Activated CD8-positive, alpha-beta T cell treated with anti-CD3 and anti-CD28 coated beads for 36 hours (primary cell): ENCODE results near the gene PCSK1N. TPM values are rescaled to one million over a fixed set of nuclear protein-coding genes. Genes with fewer than 3 reads are reported as not detected.

Experiments
- ATAC-seq: fragments of 200-7000 bp; cut with Tn5 transposase; one replicate; pipeline ENCODE4 v1.10.0; 2021; ENCODE audit warnings: mild to moderate bottlenecking, moderate library complexity
- CTCF ChIA-PET: fragments of 350-600 bp; sonication (Branson Sonifier 250); formaldehyde crosslinking; loops from one replicate; lab custom pipeline; 2021; ENCODE audit warnings: antibody characterized with exemption; lab: Charles Lee
- POLR2A ChIA-PET: fragments of 350-600 bp; sonication (Branson Sonifier 250); formaldehyde crosslinking; loops from one replicate; lab custom pipeline; 2021; ENCODE audit warnings: antibody characterized with exemption; lab: Charles Lee
- DNase-seq: peaks from one replicate; pipeline ENCODE4 v3.0.0-alpha.2; 2020
- H3K27ac Mint-ChIP-seq: one replicate; pipeline ENCODE4 v1.8.0; 2021; ENCODE audit warnings: mild to moderate bottlenecking, mixed read lengths
- H3K27me3 Mint-ChIP-seq: one replicate; pipeline ENCODE4 v1.8.0; 2021; ENCODE audit warnings: mixed read lengths
- H3K36me3 Mint-ChIP-seq: one replicate; pipeline ENCODE4 v1.8.0; 2021; ENCODE audit warnings: low read depth, mixed read lengths
- H3K4me1 Mint-ChIP-seq: one replicate; pipeline ENCODE4 v1.8.0; 2021; ENCODE audit warnings: low read depth, mixed read lengths
- H3K4me3 Mint-ChIP-seq: one replicate; pipeline ENCODE4 v1.8.0; 2021; ENCODE audit warnings: mild to moderate bottlenecking, moderate library complexity, mixed read lengths
- H3K9me3 Mint-ChIP-seq: one replicate; pipeline ENCODE4 v1.8.0; 2021; ENCODE audit warnings: mixed read lengths
- CTCF ChIP-seq: fragments of 200-600 bp; IDR thresholded peaks from one replicate; pipeline ENCODE4 v1.8.0; 2022; ENCODE audit warnings: antibody characterized with exemption, mild to moderate bottlenecking
- intact Hi-C: fragments of 100-400 bp; cut with micrococcal nuclease; formaldehyde crosslinking; loops from one replicate; pipeline ENCODE4 v1.10.0; 2022
- total RNA-seq, 2 experiments: library from RNA; stranded (reverse); gene quantifications; one replicate each; pipeline ENCODE4 v1.2.3, GENCODE V29; 2021

The PCSK1N gene
- total RNA-seq, 2 experiments from 2014 or later, result 1.1 to 1.4 TPM

- POLR2A ChIA-PET, result interaction anchor here (0.8 kb wide), 1 partner anchor 16 kb away, joined by 3 read pairs; no protein-coding TSS in a partner anchor
- TF ChIP-seq CTCF, result no peak
- DNase-seq (no peak), ATAC-seq (no peak)
- Mint-ChIP-seq H3K4me3 (no peak overlapping the region), H3K4me1 (no peaks in the 10 kb centered on the region), H3K9me3 (no peaks in the 10 kb centered on the region), H3K27ac (no peak overlapping the region), H3K27me3 (no peaks in the 10 kb centered on the region), H3K36me3 (no peaks in the 10 kb centered on the region)
- intact Hi-C loops, result no loop called here
- CTCF ChIA-PET, result no interaction called here
Observed at GRCh38 chrX:48781705-48782104, 53.7 kb downstream of the PCSK1N start.

Other genes with a start within 250 kb of the PCSK1N start
- gene WDR13, start 238.1 kb downstream of the PCSK1N start, total RNA-seq, result 10 to 100 TPM; 31.6 to 38.6 TPM
- gene WAS, start 151.8 kb downstream of the PCSK1N start, total RNA-seq, result 10 to 100 TPM; 81.6 to 81.9 TPM
- 10 to 100 TPM; 26.8 to 28.4 TPM for gene SUV39H1, start 138.9 kb downstream of the PCSK1N start, total RNA-seq
- gene GLOD5, start 73.9 kb downstream of the PCSK1N start, total RNA-seq, result not detected
- gene GATA1, start 49.0 kb downstream of the PCSK1N start, total RNA-seq, result not detected
- gene HDAC6, start 33.5 kb downstream of the PCSK1N start, total RNA-seq, result 10 to 100 TPM; 51.2 to 54.5 TPM
- not detected for gene ERAS, start 9.1 kb downstream of the PCSK1N start, total RNA-seq
- gene TIMM17B, start 62.2 kb upstream of the PCSK1N start, total RNA-seq, result 10 to 100 TPM; 50.1 to 52.2 TPM
- 10 to 100 TPM; 63.9 to 66.5 TPM for gene PQBP1, start 62.3 kb upstream of the PCSK1N start, total RNA-seq
- 10 to 100 TPM; 14.7 to 15.0 TPM for gene SLC35A2, start 76.0 kb upstream of the PCSK1N start, total RNA-seq
- 100 to 1,000 TPM; 169 to 177 TPM for gene PIM2, start 83.4 kb upstream of the PCSK1N start, total RNA-seq
- gene OTUD5, start 122.0 kb upstream of the PCSK1N start, total RNA-seq, result 10 to 100 TPM; 50.6 to 51.5 TPM
- 1 to 10 TPM; 2.5 to 2.6 TPM for gene KCND1, start 136.2 kb upstream of the PCSK1N start, total RNA-seq
- gene GRIPAP1, start 166.7 kb upstream of the PCSK1N start, total RNA-seq, result 10 to 100 TPM; 64.3 to 67.7 TPM
- 10 to 100 TPM; 17.9 to 19.5 TPM for gene TFE3, start 207.7 kb upstream of the PCSK1N start, total RNA-seq
- gene CCDC120, start 223.4 kb upstream of the PCSK1N start, total RNA-seq, result 1 to 10 TPM; 3.5 to 3.7 TPM
- gene PRAF2, start 238.4 kb upstream of the PCSK1N start, total RNA-seq, result 10 to 100 TPM; 10.8 to 12.4 TPM
- gene WDR45, start 244.3 kb upstream of the PCSK1N start, total RNA-seq, result 10 to 100 TPM; 16.9 to 19.6 TPM